K562 (cell line): ENCODE measurements around the gene RNU6-1. TPM values are rescaled to one million over a fixed set of nuclear protein-coding genes. Genes with fewer than 3 reads are reported as not detected.

ENCODE experiments used
- ARID3A ChIP-seq: IDR thresholded peaks from 2 replicates; pipeline ENCODE4 v1.6.1; 2012; ENCODE audit warnings: low read depth, low read length, improper control_type of control experiment, borderline replicate concordance
- BCLAF1 ChIP-seq, 2 experiments: fragments of 450-650 bp in 1 of 2; IDR thresholded peaks; 2 replicates each; pipeline ENCODE4 v1.6.1; 2011 to 2017; ENCODE audit warnings: low read depth in 2 of 2, antibody characterized with exemption in 1 of 2, borderline replicate concordance in 1 of 2, low read length in 1 of 2, mild to moderate bottlenecking in 1 of 2, mixed read lengths in 1 of 2; ENCODE audit not compliant: control insufficient read depth in 1 of 2
- BRF1 ChIP-seq: IDR thresholded peaks from 3 replicates; pipeline ENCODE4 v1.6.1; 2011; ENCODE audit warnings: borderline replicate concordance, mild to moderate bottlenecking; ENCODE audit not compliant: insufficient read length; ENCODE audit errors: extremely low read depth
- E2F5 ChIP-seq: sonication (generic); formaldehyde crosslinking; IDR thresholded peaks from 2 replicates; pipeline ENCODE4 v1.8.0; 2022; ENCODE audit warnings: mild to moderate bottlenecking, missing genetic modification reagents
- EWSR1 ChIP-seq: fragments of 450-650 bp; IDR thresholded peaks from 2 replicates; pipeline ENCODE4 v1.6.1; 2018; ENCODE audit warnings: borderline replicate concordance, mild to moderate bottlenecking, low read depth, moderate library complexity; ENCODE audit not compliant: partially characterized antibody
- GTF2A2 ChIP-seq: IDR thresholded peaks from 2 replicates; pipeline ENCODE4 v1.6.1; 2016; ENCODE audit warnings: mild to moderate bottlenecking, missing genetic modification characterization, missing compliant biosample characterization
- GTF2F1 ChIP-seq: IDR thresholded peaks from 2 replicates; pipeline ENCODE4 v1.6.1; 2011; ENCODE audit warnings: low read depth, low read length, improper control_type of control experiment
- NFIX ChIP-seq: fragments of 250-450 bp; sonication (Bioruptor Pico); IDR thresholded peaks from 2 replicates; pipeline ENCODE4 v1.4.0; 2020; ENCODE audit warnings: low read depth, mild to moderate bottlenecking, moderate library complexity
- RBM14 ChIP-seq: fragments of 200-400 bp; formaldehyde crosslinking; IDR thresholded peaks from 2 replicates; pipeline ENCODE4 v1.6.1; 2018; ENCODE audit warnings: low read depth, mild to moderate bottlenecking, low read length, moderate library complexity, borderline replicate concordance; ENCODE audit not compliant: insufficient read depth
- SIN3A ChIP-seq, 2 experiments: fragments of 150-350 bp in 1 of 2; IDR thresholded peaks; 2 replicates each; pipeline ENCODE4 v1.6.1; 2011 to 2016; ENCODE audit warnings: borderline replicate concordance in 2 of 2, low read depth in 2 of 2, low read length in 2 of 2, mild to moderate bottlenecking in 2 of 2, moderate library complexity in 2 of 2; ENCODE audit not compliant: control insufficient read depth in 1 of 2
- TAF1 ChIP-seq: IDR thresholded peaks from 2 replicates; pipeline ENCODE4 v1.6.1; 2011; ENCODE audit warnings: mild to moderate bottlenecking, low read length, moderate library complexity; ENCODE audit not compliant: insufficient read depth, control insufficient read depth, severe bottlenecking; ENCODE audit errors: extremely low read depth
- ZBTB34 ChIP-seq: fragments of 250-450 bp; sonication (Bioruptor Pico); IDR thresholded peaks from 2 replicates; pipeline ENCODE4 v1.8.0; 2021; ENCODE audit warnings: mild to moderate bottlenecking, moderate library complexity
- ZBTB8A ChIP-seq: fragments of 450-650 bp; IDR thresholded peaks from 2 replicates; pipeline ENCODE4 v1.6.1; 2018; ENCODE audit warnings: mild to moderate bottlenecking, moderate library complexity; ENCODE audit not compliant: partially characterized antibody
- ZC3H11A ChIP-seq: IDR thresholded peaks from 2 replicates; pipeline ENCODE4 v1.6.1; 2012; ENCODE audit warnings: low read depth, low read length, improper control_type of control experiment
- ZNF398 ChIP-seq: fragments of 250-450 bp; sonication (Bioruptor Pico); IDR thresholded peaks from 2 replicates; pipeline ENCODE4 v1.8.0; 2021; ENCODE audit warnings: moderate library complexity, mild to moderate bottlenecking, inconsistent platforms
- polyA plus RNA-seq, 8 experiments: library from polyadenylated mRNA; depleted of rRNA in 4 of 8; stranded (reverse) in 5 of 8; unstranded in 3 of 8; fragments of >200 nt; fragmentation: Nextera tagmentation in 2 of 8; fragmentation: Illumina TruSeq in 1 of 8; extraction: Ambion mirVana in 2 of 8; extraction: Trizol in 1 of 8; gene quantifications; 2 replicates each; pipeline versions ENCODE4 v1.2.1 to v1.2.3, GENCODE V29; 2011 to 2014; ENCODE audit warnings: inconsistent platforms in 1 of 8, missing spikeins in 1 of 8
- total RNA-seq, 7 experiments: library from RNA; depleted of rRNA in 6 of 7; stranded (reverse); fragments of >200 nt in 6 of 7; fragmentation: Illumina TruSeq in 2 of 7; extraction: Trizol in 2 of 7; gene quantifications; 2 replicates each; pipeline versions ENCODE4 v1.2.1 to v1.2.3, GENCODE V29; 2011 to 2021; ENCODE audit warnings: low replicate concordance in 1 of 7

RNU6-1 gene
- total and polyA plus RNA-seq, 9 of the 15 experiments (the other 6 are each of a cell fraction or from before 2014, with no cell fraction given), result not detected

- TF ChIP-seq GTF2F1, result peak; percentile 66; the same call in 1 of the 2 replicates
- no peak for TF ChIP-seq BCLAF1 (IDR thresholded peaks at IDR 0.05; ENCODE audit: borderline replicate concordance in 1 of 2, control insufficient read depth in 1 of 2, low read depth in 2 of 2, low read length in 1 of 2)
- TF ChIP-seq BRF1, result no peak
- TF ChIP-seq ZBTB34 (CRISPR knock-in tag), result no peak
- no peak for TF ChIP-seq GTF2A2
- TF ChIP-seq ZC3H11A, result no peak
- TF ChIP-seq RBM14, result no peak
- TF ChIP-seq ZNF398 (CRISPR knock-in tag), result no peak
- no peak for TF ChIP-seq E2F5 (CRISPR knock-in tag)
- TF ChIP-seq TAF1, result peak; percentile 76
- no peak for TF ChIP-seq ZBTB8A
- TF ChIP-seq NFIX (CRISPR knock-in tag), result no peak
- TF ChIP-seq EWSR1, result no peak
- TF ChIP-seq ARID3A, result peak; percentile 77; the same call in 1 of the 2 replicates
- TF ChIP-seq SIN3A (IDR thresholded peaks at IDR 0.05; ENCODE audit: borderline replicate concordance in 2 of 2, control insufficient read depth in 1 of 2, low read depth in 2 of 2, low read length in 2 of 2), result 0 out of 4 replicates have a peak, but pooled peaks of 1 of the 2 experiments have one; percentile 15
Measured at GRCh38 chr15:67839929-67840748, at the start of gene RNU6-1 (continued).
